HEK293T (cell line): ENCODE results near the gene PID1.

Source experiments
- ARNT ChIP-seq: fragments of 450-650 bp; IDR thresholded peaks from 2 replicates; pipeline ENCODE4 v1.6.1; 2017; ENCODE audit warnings: mild to moderate bottlenecking
- BHLHE40 ChIP-seq: fragments of 450-650 bp; IDR thresholded peaks from 2 replicates; pipeline ENCODE4 v1.6.1; 2016; ENCODE audit warnings: mild to moderate bottlenecking, moderate library complexity, borderline replicate concordance
- ELF4 ChIP-seq: fragments of 450-650 bp; IDR thresholded peaks from 2 replicates; pipeline ENCODE4 v1.6.1; 2017; ENCODE audit warnings: antibody characterized with exemption
- FOXA1 ChIP-seq: fragments of 450-650 bp; IDR thresholded peaks from 2 replicates; pipeline ENCODE4 v1.6.1; 2016; ENCODE audit warnings: mild to moderate bottlenecking
- FOXK2 ChIP-seq: fragments of 450-650 bp; IDR thresholded peaks from 2 replicates; pipeline ENCODE4 v1.6.1; 2016; ENCODE audit warnings: mild to moderate bottlenecking
- FOXM1 ChIP-seq: fragments of 450-650 bp; IDR thresholded peaks from 2 replicates; pipeline ENCODE4 v1.6.1; 2017; ENCODE audit warnings: mild to moderate bottlenecking, borderline replicate concordance
- HDGF ChIP-seq: fragments of 450-650 bp; IDR thresholded peaks from 2 replicates; pipeline ENCODE4 v1.6.1; 2017; ENCODE audit warnings: antibody characterized with exemption, borderline replicate concordance
- NFRKB ChIP-seq: fragments of 450-650 bp; IDR thresholded peaks from 2 replicates; pipeline ENCODE4 v1.6.1; 2016; ENCODE audit warnings: mild to moderate bottlenecking, moderate library complexity
- SP1 ChIP-seq: fragments of 450-650 bp; IDR thresholded peaks from 2 replicates; pipeline ENCODE4 v1.6.1; 2017
- SUZ12 ChIP-seq: fragments of 450-650 bp; IDR thresholded peaks from 2 replicates; pipeline ENCODE4 v1.6.1; 2016; ENCODE audit warnings: mild to moderate bottlenecking
- TARDBP ChIP-seq: fragments of 450-650 bp; IDR thresholded peaks from 2 replicates; pipeline ENCODE4 v1.6.1; 2016
- ZNF384 ChIP-seq: fragments of 450-650 bp; IDR thresholded peaks from 2 replicates; pipeline ENCODE4 v1.6.1; 2016
- TF ChIP-seq, protein P1 (sequence below): fragments of 450-650 bp; IDR thresholded peaks from 2 replicates; pipeline ENCODE4 v1.6.1; 2016

DNA sequence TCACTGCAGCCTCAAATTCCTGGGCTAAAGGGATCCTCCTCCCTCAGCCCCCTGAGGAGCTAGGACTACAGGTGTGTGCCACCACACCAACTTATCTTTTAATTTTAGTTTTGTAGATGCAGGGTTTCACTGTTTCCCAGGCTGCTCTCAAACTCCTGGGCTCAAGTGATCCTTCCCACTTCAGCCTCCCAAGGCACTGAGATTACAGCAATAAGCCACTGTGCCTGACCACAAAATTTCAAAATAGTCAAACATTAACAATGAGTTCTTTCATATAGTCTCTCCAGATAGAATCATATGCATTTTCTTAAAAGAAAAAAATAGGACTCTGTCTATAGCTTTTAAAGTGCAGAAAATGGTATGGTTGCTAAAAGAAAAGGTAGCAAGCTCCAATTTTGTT lies 24.9 kb upstream of the PID1 start:
- TF ChIP-seq ZNF384 (no peak), NFRKB (no peak), FOXA1 (no peak), FOXM1 (no peak), SP1 (no peak), BHLHE40 (no peak), ELF4 (no peak), TARDBP (no peak), ARNT (no peak), FOXK2 (no peak), HDGF (no peak), SUZ12 (no peak)
- TF ChIP-seq, protein P1, sequence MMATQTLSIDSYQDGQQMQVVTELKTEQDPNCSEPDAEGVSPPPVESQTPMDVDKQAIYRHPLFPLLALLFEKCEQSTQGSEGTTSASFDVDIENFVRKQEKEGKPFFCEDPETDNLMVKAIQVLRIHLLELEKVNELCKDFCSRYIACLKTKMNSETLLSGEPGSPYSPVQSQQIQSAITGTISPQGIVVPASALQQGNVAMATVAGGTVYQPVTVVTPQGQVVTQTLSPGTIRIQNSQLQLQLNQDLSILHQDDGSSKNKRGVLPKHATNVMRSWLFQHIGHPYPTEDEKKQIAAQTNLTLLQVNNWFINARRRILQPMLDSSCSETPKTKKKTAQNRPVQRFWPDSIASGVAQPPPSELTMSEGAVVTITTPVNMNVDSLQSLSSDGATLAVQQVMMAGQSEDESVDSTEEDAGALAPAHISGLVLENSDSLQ: no peak
